Fibroblast of gingiva (primary cell): ENCODE measurements around the gene NDUFB2.
"Not testable (repeated sequence)": the region's sequence is repeated elsewhere in the genome, so short reads cannot be mapped to it uniquely, and the experiment has no call there.

Source experiments
- DNase-seq: peaks from one replicate; pipeline ENCODE4 v3.0.0-alpha.2; 2011; ENCODE audit warnings: low read depth

NDUFB2 gene

GRCh38 chr7:140734729-140735128, 38.2 kb downstream of the NDUFB2 start:
- DNase-seq, result no peak

- no peak for DNase-seq
These were observed 41.8 kb downstream of the NDUFB2 start for GRCh38 chr7:140738280-140738679.

- DNase-seq, result not testable (repeated sequence)
These were observed 46.7 kb downstream of the NDUFB2 start for GRCh38 chr7:140743255-140743654.

- DNase-seq, result no peak
These were observed 47.5 kb downstream of the NDUFB2 start for GRCh38 chr7:140744005-140744404.

- no peak for DNase-seq
These were observed 49.0 kb downstream of the NDUFB2 start for GRCh38 chr7:140745266-140746058.

GRCh38 chr7:140746751-140747150, 50.2 kb downstream of the NDUFB2 start:
- no peak for DNase-seq

- no peak for DNase-seq
These were observed 56.0 kb downstream of the NDUFB2 start for GRCh38 chr7:140752533-140752932.

GRCh38 chr7:140754506-140754905, 58.0 kb downstream of the NDUFB2 start:
- DNase-seq, result no peak
